SK-N-SH (cell line): Measurements from ENCODE around the gene GRM2. TPM values are rescaled to one million over a fixed set of nuclear protein-coding genes. Genes with fewer than 3 reads are reported as not detected.

ENCODE experiments used
- CTCF ChIA-PET: fragments of 300-600, 350-600 bp; formaldehyde crosslinking; extraction: SDS; loops from one replicate; lab custom pipeline; 2021; lab: Yijun Ruan, JAX
- POLR2A ChIA-PET: fragments of 350-600 bp; sonication (Branson Sonifier 250); formaldehyde crosslinking; extraction: SDS; loops from one replicate; lab custom pipeline; 2020; ENCODE audit warnings: antibody characterized with exemption, inconsistent platforms; lab: Yijun Ruan, JAX
- DNase-seq: peaks from one replicate; pipeline ENCODE4 v3.0.0; 2012
- H2AFZ ChIP-seq: fragments of 200-600 bp; sonication (generic); 2 replicates; pipeline ENCODE4 v1.8.1; 2016; ENCODE audit warnings: antibody characterized with exemption, mild to moderate bottlenecking, low read depth
- H3F3A ChIP-seq: fragments of 200-600 bp; sonication (generic); replicated peaks from 2 replicates; pipeline ENCODE3; 2016; ENCODE audit warnings: antibody characterized with exemption, mild to moderate bottlenecking; ENCODE audit not compliant: insufficient read depth
- H3K27ac ChIP-seq, 2 experiments: fragments of 200-500 bp in 1 of 2; fragments of 200-600 bp in 1 of 2; sonication (Bioruptor generic) in 1 of 2; sonication (generic), shearing (Covaris generic) in 1 of 2; 2 replicates each; pipeline versions ENCODE4 v1.5.1 to v1.6.1; 2014 to 2016; ENCODE audit warnings: low read depth in 2 of 2, inconsistent platforms in 1 of 2, low read length in 1 of 2, mild to moderate bottlenecking in 1 of 2, mixed read lengths in 1 of 2
- H3K27me3 ChIP-seq: fragments of 200-600 bp; sonication (generic), shearing (Covaris generic); 2 replicates; pipeline ENCODE4 v1.6.1; 2016; ENCODE audit warnings: mixed run types; ENCODE audit not compliant: insufficient read depth
- H3K36me3 ChIP-seq, 2 experiments: fragments of 200-500 bp in 1 of 2; fragments of 200-600 bp in 1 of 2; sonication (Bioruptor generic) in 1 of 2; sonication (generic) in 1 of 2; replicated peaks in 1 of 2; 2 replicates each; pipeline versions ENCODE3 to v1.5.1; 2014 to 2016; ENCODE audit warnings: low read length in 1 of 2, mild to moderate bottlenecking in 1 of 2; ENCODE audit not compliant: insufficient read depth in 2 of 2, control insufficient read depth in 1 of 2
- H3K4me1 ChIP-seq, 2 experiments: fragments of 200-500 bp in 1 of 2; fragments of 200-600 bp in 1 of 2; sonication (Bioruptor generic) in 1 of 2; sonication (generic), shearing (Covaris generic) in 1 of 2; 2 replicates each; pipeline versions ENCODE4 v1.5.1 to v1.6.1; 2014 to 2016; ENCODE audit warnings: low read depth in 1 of 2, low read length in 1 of 2, mixed run types in 1 of 2; ENCODE audit not compliant: insufficient read depth in 2 of 2, control insufficient read depth in 1 of 2
- H3K4me2 ChIP-seq: fragments of 200-600 bp; sonication (generic), shearing (Covaris generic); 2 replicates; pipeline ENCODE4 v1.6.1; 2017; ENCODE audit warnings: mixed run types
- H3K4me3 ChIP-seq, 2 experiments: fragments of 200-500 bp in 1 of 2; fragments of 200-600 bp in 1 of 2; sonication (Bioruptor generic) in 1 of 2; sonication (generic), shearing (Covaris generic) in 1 of 2; 2 replicates each; pipeline versions ENCODE4 v1.5.1 to v1.8.1; 2014 to 2016; ENCODE audit warnings: low read depth in 2 of 2, inconsistent platforms in 1 of 2, low read length in 1 of 2, mild to moderate bottlenecking in 1 of 2, mixed read lengths in 1 of 2, moderate library complexity in 1 of 2
- H3K79me2 ChIP-seq: fragments of 200-600 bp; sonication (generic); 2 replicates; pipeline ENCODE4 v1.8.1; 2017; ENCODE audit warnings: mild to moderate bottlenecking; ENCODE audit not compliant: insufficient read depth
- H3K9ac ChIP-seq: fragments of 200-600 bp; sonication (generic); 2 replicates; pipeline ENCODE4 v1.6.1; 2017; ENCODE audit warnings: mixed run types
- H3K9me2 ChIP-seq: fragments of 200-600 bp; sonication (generic); 2 replicates; pipeline ENCODE4 v1.6.1; 2017; ENCODE audit warnings: mixed run types
- H3K9me3 ChIP-seq: fragments of 200-600 bp; sonication (generic); 2 replicates; pipeline ENCODE4 v1.6.1; 2017; ENCODE audit warnings: mixed run types, mild to moderate bottlenecking, moderate library complexity
- H4K20me1 ChIP-seq: fragments of 200-600 bp; sonication (generic); 2 replicates; pipeline ENCODE4 v1.6.1; 2017; ENCODE audit warnings: mild to moderate bottlenecking, mixed run types; ENCODE audit not compliant: insufficient read depth
- ELF1 ChIP-seq: IDR thresholded peaks from 2 replicates; pipeline ENCODE4 v1.4.0; 2012
- EZH2phosphoT487 ChIP-seq: fragments of 200-600 bp; sonication (generic); IDR thresholded peaks from 2 replicates; pipeline ENCODE4 v1.6.1; 2017; ENCODE audit warnings: low read depth, mixed run types, mild to moderate bottlenecking, antibody characterized with exemption, moderate library complexity, borderline replicate concordance
- FOSL2 ChIP-seq: IDR thresholded peaks from 2 replicates; pipeline ENCODE4 v1.4.0; 2012; ENCODE audit warnings: low read depth, mild to moderate bottlenecking, moderate library complexity, borderline replicate concordance
- FOXM1 ChIP-seq: IDR thresholded peaks from 2 replicates; pipeline ENCODE4 v1.4.0; 2012; ENCODE audit warnings: low read depth, mild to moderate bottlenecking
- GABPA ChIP-seq: IDR thresholded peaks from 2 replicates; pipeline ENCODE4 v1.4.0; 2012; ENCODE audit warnings: low read depth, mild to moderate bottlenecking
- JUND ChIP-seq: IDR thresholded peaks from 2 replicates; pipeline ENCODE4 v1.4.0; 2012
- NRF1 ChIP-seq: IDR thresholded peaks from 2 replicates; pipeline ENCODE4 v1.6.1; 2012; ENCODE audit warnings: low read depth, mild to moderate bottlenecking, low read length
- POLR2AphosphoS5 ChIP-seq: IDR thresholded peaks from 2 replicates; pipeline ENCODE4 v1.6.1; 2012; ENCODE audit warnings: low read depth, low read length
- RAD21 ChIP-seq: IDR thresholded peaks from 2 replicates; pipeline ENCODE4 v1.6.1; 2012; ENCODE audit warnings: mild to moderate bottlenecking, low read length
- SIN3A ChIP-seq: IDR thresholded peaks from 2 replicates; pipeline ENCODE4 v1.6.1; 2012; ENCODE audit warnings: low read depth, mild to moderate bottlenecking, low read length, moderate library complexity, borderline replicate concordance
- SMC3 ChIP-seq: IDR thresholded peaks from 2 replicates; pipeline ENCODE4 v1.6.1; 2012; ENCODE audit warnings: low read depth, low read length, improper control_type of control experiment
- TCF12 ChIP-seq: IDR thresholded peaks from 2 replicates; pipeline ENCODE4 v1.4.0; 2012
- TEAD4 ChIP-seq: IDR thresholded peaks from 2 replicates; pipeline ENCODE4 v1.4.0; 2012; ENCODE audit warnings: mild to moderate bottlenecking, borderline replicate concordance; ENCODE audit not compliant: insufficient read depth
- WGBS: methylation state at CpG from one replicate; pipeline ENCODE4 v1.1.6; 2017; ENCODE audit warnings: low lambda C conversion rate; 5-methylcytosine and 5-hydroxymethylcytosine counted together
- polyA plus RNA-seq, 3 experiments: library from polyadenylated mRNA; depleted of rRNA; stranded (reverse); fragments of >200 nt; gene quantifications; 2 replicates each; pipeline ENCODE4 v1.2.3, GENCODE V29; 2012
- TF ChIP-seq, protein P1 (sequence below): fragments of 150-350 bp; IDR thresholded peaks from 2 replicates; pipeline ENCODE4 v1.6.1; 2017; ENCODE audit warnings: antibody characterized with exemption, low read length, low read depth, borderline replicate concordance
- TF ChIP-seq, protein P2 (sequence below): IDR thresholded peaks from 2 replicates; pipeline ENCODE4 v1.6.1; 2012; ENCODE audit warnings: mild to moderate bottlenecking, low read depth, low read length, moderate library complexity
- TF ChIP-seq, protein P3 (sequence below): fragments of 200-600 bp; sonication (generic); IDR thresholded peaks from 2 replicates; pipeline ENCODE4 v1.6.1; 2017; ENCODE audit warnings: antibody characterized with exemption, mild to moderate bottlenecking, moderate library complexity
- TF ChIP-seq, protein P4 (sequence below): fragments of 150-350 bp; IDR thresholded peaks from 2 replicates; pipeline ENCODE4 v1.6.1; 2016; ENCODE audit warnings: mild to moderate bottlenecking, low read depth, low read length

Gene GRM2
- polyA plus RNA-seq, 1 of the 3 experiments (the other 2 are of a cell fraction), result 0.15 TPM

DNA sequence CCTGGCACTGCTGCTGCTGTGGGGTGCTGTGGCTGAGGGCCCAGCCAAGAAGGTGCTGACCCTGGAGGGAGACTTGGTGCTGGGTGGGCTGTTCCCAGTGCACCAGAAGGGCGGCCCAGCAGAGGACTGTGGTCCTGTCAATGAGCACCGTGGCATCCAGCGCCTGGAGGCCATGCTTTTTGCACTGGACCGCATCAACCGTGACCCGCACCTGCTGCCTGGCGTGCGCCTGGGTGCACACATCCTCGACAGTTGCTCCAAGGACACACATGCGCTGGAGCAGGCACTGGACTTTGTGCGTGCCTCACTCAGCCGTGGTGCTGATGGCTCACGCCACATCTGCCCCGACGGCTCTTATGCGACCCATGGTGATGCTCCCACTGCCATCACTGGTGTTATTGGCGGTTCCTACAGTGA is 2.1 kb downstream of the GRM2 start:
- ChIA-PET CTCF (interaction anchor here (0.7 to 9.6 kb wide), 4 partner anchors 10 to 207 kb away, joined by 3 to 89 read pairs (median 10); no protein-coding TSS in a partner anchor), POLR2A (no interaction called here)
- H3F3A ChIP-seq, result no peaks in the 10 kb centered on the region
- H3K9me3 ChIP-seq, result no peaks in the 10 kb centered on the region
- no peaks in the 10 kb centered on the region for H3K79me2 ChIP-seq
- H3K27me3 ChIP-seq, result no peaks in the 10 kb centered on the region
- H4K20me1 ChIP-seq, result peaks cover 32% of the 10 kb centered on the region
- peak; percentile 20 for DNase-seq
- no peaks in the 10 kb centered on the region for H3K9me2 ChIP-seq
- no peak overlapping the region for H2AFZ ChIP-seq
- H3K4me1 ChIP-seq, result peaks cover 0 to 19% of the 10 kb centered on the region in 2 experiments; a peak in 1 of 4 replicates
- no peak overlapping the region for H3K9ac ChIP-seq
- H3K4me3 ChIP-seq, result no peak overlapping the region
- H3K4me2 ChIP-seq, result no peak overlapping the region
- TF ChIP-seq RAD21 (no peak), FOXM1 (no peak), POLR2AphosphoS5 (no peak), SIN3A (no peak), FOSL2 (no peak), TCF12 (no peak)
- TF ChIP-seq, protein P1, sequence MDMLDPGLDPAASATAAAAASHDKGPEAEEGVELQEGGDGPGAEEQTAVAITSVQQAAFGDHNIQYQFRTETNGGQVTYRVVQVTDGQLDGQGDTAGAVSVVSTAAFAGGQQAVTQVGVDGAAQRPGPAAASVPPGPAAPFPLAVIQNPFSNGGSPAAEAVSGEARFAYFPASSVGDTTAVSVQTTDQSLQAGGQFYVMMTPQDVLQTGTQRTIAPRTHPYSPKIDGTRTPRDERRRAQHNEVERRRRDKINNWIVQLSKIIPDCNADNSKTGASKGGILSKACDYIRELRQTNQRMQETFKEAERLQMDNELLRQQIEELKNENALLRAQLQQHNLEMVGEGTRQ, result no peak
- TF ChIP-seq, protein P2, sequence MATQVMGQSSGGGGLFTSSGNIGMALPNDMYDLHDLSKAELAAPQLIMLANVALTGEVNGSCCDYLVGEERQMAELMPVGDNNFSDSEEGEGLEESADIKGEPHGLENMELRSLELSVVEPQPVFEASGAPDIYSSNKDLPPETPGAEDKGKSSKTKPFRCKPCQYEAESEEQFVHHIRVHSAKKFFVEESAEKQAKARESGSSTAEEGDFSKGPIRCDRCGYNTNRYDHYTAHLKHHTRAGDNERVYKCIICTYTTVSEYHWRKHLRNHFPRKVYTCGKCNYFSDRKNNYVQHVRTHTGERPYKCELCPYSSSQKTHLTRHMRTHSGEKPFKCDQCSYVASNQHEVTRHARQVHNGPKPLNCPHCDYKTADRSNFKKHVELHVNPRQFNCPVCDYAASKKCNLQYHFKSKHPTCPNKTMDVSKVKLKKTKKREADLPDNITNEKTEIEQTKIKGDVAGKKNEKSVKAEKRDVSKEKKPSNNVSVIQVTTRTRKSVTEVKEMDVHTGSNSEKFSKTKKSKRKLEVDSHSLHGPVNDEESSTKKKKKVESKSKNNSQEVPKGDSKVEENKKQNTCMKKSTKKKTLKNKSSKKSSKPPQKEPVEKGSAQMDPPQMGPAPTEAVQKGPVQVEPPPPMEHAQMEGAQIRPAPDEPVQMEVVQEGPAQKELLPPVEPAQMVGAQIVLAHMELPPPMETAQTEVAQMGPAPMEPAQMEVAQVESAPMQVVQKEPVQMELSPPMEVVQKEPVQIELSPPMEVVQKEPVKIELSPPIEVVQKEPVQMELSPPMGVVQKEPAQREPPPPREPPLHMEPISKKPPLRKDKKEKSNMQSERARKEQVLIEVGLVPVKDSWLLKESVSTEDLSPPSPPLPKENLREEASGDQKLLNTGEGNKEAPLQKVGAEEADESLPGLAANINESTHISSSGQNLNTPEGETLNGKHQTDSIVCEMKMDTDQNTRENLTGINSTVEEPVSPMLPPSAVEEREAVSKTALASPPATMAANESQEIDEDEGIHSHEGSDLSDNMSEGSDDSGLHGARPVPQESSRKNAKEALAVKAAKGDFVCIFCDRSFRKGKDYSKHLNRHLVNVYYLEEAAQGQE, result no peak
- TF ChIP-seq, protein P3, sequence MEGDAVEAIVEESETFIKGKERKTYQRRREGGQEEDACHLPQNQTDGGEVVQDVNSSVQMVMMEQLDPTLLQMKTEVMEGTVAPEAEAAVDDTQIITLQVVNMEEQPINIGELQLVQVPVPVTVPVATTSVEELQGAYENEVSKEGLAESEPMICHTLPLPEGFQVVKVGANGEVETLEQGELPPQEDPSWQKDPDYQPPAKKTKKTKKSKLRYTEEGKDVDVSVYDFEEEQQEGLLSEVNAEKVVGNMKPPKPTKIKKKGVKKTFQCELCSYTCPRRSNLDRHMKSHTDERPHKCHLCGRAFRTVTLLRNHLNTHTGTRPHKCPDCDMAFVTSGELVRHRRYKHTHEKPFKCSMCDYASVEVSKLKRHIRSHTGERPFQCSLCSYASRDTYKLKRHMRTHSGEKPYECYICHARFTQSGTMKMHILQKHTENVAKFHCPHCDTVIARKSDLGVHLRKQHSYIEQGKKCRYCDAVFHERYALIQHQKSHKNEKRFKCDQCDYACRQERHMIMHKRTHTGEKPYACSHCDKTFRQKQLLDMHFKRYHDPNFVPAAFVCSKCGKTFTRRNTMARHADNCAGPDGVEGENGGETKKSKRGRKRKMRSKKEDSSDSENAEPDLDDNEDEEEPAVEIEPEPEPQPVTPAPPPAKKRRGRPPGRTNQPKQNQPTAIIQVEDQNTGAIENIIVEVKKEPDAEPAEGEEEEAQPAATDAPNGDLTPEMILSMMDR, result no peak
- H3K36me3 ChIP-seq, result peaks cover 0 to 3% of the 10 kb centered on the region in 2 experiments
- WGBS, result 96% methylated on average over 7 of the region's 17 CpGs
- no peak overlapping the region for H3K27ac ChIP-seq

DNA sequence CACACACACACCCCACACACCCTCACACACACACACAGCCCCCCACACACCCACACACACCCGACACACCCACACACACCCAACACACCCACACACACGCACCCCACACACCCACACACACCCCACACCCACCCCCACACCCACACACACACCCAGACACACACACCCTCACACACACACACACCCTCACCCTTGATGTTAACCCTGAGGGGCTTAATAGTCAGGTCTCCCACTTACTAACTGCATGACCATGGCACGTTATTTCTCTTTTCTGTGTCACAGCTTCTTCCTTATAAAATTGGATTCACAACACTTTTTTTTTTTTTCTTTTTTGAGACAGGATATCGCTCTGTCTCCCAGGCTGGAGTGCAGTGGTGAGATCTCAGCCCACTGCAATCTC is 2.8 kb downstream of the GRM2 start:
- Histone ChIP-seq H3F3A (no peaks in the 10 kb centered on the region), H3K79me2 (no peaks in the 10 kb centered on the region), H3K36me3 (no peaks in the 10 kb centered on the region), H3K9ac (no peak overlapping the region), H3K9me2 (no peaks in the 10 kb centered on the region), H3K4me3 (no peak overlapping the region), H3K4me1 (peaks cover 0 to 19% of the 10 kb centered on the region in 2 experiments; a peak in 1 of 4 replicates), H3K27ac (no peak overlapping the region), H3K9me3 (no peaks in the 10 kb centered on the region), H2AFZ (no peak overlapping the region), H4K20me1 (peaks cover 26% of the 10 kb centered on the region), H3K4me2 (no peak overlapping the region), H3K27me3 (no peaks in the 10 kb centered on the region)
- DNase-seq, result no peak
- ChIA-PET POLR2A (interaction anchor here (0.6 kb wide), 1 partner anchor 83 kb away, joined by 3 read pairs; no protein-coding TSS in a partner anchor), CTCF (interaction anchor here (0.7 to 9.6 kb wide), 2 partner anchors 10 to 27 kb away, joined by 5 to 89 read pairs; no protein-coding TSS in a partner anchor)
- WGBS, result 71% methylated on average over 4 of the region's 4 CpGs
- TF ChIP-seq ELF1 (no peak), JUND (no peak), SIN3A (no peak), POLR2AphosphoS5 (no peak), EZH2phosphoT487 (no peak), SMC3 (no peak), TCF12 (no peak), GABPA (no peak), NRF1 (no peak), RAD21 (no peak), TEAD4 (no peak)
- TF ChIP-seq, protein P4, sequence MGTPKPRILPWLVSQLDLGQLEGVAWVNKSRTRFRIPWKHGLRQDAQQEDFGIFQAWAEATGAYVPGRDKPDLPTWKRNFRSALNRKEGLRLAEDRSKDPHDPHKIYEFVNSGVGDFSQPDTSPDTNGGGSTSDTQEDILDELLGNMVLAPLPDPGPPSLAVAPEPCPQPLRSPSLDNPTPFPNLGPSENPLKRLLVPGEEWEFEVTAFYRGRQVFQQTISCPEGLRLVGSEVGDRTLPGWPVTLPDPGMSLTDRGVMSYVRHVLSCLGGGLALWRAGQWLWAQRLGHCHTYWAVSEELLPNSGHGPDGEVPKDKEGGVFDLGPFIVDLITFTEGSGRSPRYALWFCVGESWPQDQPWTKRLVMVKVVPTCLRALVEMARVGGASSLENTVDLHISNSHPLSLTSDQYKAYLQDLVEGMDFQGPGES, result no peak
- TF ChIP-seq, protein P3, result no peak
